Ramos (cell line): ENCODE measurements around the gene ABI3BP.

Experiments used
- in situ Hi-C: fragments of 300-500 bp; cut with MboI; formaldehyde crosslinking; loops from one replicate; pipeline ENCODE4 v1.14.3; 2022; ENCODE audit warnings: low sequenced_read_pairs; ENCODE audit not compliant: unreplicated experiment

ABI3BP gene

DNA sequence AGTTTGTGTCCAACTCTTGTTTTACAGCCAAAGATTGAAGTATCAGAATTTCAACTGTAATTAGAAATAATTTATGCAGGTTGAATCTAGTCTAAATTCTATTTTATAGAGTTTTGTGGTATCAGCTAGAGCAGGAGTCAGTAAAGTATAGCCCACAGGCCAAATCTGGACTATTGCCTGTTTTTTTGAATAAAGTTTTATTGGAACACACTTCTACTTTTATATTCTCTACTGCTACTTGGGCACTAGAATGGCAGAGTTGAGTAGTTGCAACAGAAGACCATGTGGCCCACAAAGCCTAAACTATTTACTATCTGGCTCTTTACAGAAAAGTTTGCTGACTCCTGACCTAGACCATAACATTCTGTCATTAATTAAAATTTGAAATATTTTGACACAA, 247.6 kb downstream of the ABI3BP start:
- in situ Hi-C loops, result no loop called here

DNA sequence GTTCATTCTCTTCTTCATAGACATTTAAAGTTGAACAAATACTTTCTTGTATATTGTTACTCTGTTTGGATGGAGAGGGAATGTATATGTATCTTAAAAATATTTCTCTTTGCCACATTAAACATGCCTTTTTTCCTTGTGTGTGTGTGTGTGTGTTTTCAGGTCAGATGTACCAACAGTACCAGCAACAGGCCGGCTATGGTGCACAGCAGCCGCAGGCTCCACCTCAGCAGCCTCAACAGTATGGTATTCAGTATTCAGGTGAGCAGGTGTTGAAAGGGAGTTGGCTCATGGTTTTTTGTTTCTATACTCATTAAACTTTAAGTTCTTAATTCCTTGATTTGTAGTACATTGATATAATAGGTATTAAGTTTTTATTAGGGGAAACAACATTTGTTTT, 248.6 kb downstream of the ABI3BP start:
- in situ Hi-C loops, result no loop called here

GRCh38 chr3:100743535-100743934, 249.7 kb downstream of the ABI3BP start:
- in situ Hi-C loops, result no loop called here

- in situ Hi-C loops, result no loop called here
Measured at GRCh38 chr3:100740207-100740606, 253.0 kb downstream of the ABI3BP start.

DNA sequence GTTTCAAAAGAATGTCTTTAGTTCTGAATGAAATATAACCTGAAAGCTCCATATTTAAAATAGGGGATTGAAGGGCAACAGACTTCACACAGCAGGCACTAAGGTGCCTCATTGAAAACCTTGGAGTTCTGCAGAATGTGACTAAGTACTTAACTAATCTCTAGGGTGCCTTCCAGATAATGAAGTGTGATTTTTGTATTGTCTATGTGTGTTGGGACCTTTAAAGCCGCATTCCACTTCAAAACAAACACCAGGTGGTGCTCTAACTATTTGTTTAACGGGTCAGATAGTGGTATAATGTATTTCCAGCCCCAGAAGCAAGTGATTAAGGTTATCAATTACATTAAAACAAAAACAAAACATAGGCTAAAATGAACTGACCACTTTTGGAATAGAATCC, 255.9 kb downstream of the ABI3BP start:
- in situ Hi-C loops, result no loop called here

DNA sequence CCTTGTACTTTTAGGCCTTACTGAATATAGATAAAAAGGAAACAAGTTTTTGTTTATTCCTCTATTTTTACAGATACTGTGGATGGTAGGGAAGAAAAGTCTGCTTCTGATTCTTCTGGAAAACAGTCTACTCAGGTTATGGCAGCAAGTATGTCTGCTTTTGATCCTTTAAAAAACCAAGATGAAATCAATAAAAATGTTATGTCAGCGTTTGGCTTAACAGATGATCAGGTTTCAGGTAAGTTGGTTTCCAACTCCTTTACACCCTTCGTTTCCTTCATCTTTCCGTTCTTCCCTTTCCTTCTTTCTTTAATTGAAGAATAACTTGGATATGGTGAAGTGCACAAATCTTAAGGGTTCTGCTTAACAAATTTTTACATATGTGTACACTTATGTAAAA, 260.8 kb downstream of the ABI3BP start:
- in situ Hi-C loops, result no loop called here

DNA sequence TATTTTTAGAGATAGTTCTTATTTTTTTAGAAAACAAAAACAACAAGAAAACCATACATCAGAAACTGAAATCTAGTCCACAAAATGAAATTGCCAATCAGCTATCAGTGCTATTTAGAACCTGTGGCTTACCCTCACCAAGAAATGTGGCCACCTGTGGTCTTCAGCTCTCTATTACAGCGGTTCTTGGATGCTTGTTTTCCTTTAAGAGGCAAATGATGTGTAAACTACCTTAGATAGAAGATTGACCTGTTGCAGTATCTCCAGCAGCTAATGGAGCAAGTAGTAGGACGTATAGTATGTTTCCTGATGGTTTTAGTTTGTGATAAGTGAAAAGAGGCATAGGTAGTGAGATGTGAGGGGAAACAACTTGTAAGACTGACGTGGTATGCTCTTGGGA, 262.7 kb downstream of the ABI3BP start:
- in situ Hi-C loops, result no loop called here

- in situ Hi-C loops, result no loop called here
Measured at GRCh38 chr3:100726706-100727105, 266.5 kb downstream of the ABI3BP start.

DNA sequence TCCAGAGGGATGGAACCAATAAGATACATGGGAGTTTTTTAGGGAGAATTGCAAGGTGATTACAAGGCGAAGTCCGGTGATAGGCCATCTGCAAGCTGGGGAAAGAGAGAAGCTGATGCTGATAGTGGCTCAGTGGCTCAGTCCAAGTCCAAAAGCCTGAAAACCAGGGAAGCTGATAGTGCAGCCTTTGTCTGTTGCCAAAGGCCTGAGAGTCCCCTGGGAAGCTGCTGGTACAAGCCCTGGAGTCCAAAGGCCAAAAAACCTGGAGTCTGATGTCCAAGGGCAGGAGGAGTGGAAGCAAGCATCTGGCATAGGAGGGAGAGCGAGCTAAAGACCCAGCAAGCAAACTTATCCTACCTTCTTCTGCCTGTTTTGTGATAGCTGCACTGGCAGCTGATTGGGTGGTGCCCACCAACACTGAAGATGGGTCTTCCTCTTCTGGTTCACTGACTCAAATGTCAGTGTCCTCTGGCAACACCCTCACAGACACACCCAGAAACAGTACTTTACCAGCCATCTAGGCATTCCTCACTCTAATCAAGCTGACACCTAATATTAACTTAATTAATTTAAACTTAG, 267.2 kb downstream of the ABI3BP start:
- in situ Hi-C loops, result no loop called here

DNA sequence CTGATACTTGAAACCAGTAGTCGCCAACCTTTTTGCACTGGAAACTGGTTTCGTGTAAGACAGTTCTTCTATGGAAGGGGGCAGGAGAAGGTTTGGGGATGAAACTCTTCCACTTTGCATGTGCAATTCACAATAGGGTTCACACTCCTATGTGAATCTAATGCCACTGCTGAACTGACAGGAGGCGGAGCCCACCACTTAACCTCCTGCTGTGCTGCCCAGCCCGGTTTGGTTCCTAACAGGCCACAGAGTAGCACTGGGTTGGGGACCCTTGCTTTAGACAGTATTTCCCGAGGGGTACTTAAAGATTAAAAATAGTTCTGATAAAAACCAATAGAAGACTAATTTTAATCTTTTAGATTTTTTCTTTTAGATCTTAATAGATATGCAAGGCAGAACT, 272.8 kb downstream of the ABI3BP start:
- in situ Hi-C loops, result no loop called here

DNA sequence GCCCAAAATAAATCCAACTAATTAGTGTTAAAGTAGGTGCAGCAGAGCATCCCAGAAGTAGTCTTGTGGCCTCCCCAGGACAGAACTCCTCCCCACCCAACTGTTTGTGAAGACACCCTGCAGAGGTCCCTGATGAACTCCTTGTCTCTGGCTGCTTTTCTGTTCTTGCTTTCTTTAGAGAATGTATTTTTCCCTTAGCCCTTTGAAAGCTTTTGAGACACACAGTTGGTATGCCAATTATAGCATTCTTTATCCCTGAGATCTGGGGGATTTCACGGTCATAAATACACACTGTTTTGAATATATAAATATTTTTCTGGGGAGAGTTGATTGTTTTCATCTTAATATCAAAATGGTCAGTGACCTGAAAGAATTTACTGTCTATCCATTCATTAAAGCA, 274.1 kb downstream of the ABI3BP start:
- in situ Hi-C loops, result no loop called here

DNA sequence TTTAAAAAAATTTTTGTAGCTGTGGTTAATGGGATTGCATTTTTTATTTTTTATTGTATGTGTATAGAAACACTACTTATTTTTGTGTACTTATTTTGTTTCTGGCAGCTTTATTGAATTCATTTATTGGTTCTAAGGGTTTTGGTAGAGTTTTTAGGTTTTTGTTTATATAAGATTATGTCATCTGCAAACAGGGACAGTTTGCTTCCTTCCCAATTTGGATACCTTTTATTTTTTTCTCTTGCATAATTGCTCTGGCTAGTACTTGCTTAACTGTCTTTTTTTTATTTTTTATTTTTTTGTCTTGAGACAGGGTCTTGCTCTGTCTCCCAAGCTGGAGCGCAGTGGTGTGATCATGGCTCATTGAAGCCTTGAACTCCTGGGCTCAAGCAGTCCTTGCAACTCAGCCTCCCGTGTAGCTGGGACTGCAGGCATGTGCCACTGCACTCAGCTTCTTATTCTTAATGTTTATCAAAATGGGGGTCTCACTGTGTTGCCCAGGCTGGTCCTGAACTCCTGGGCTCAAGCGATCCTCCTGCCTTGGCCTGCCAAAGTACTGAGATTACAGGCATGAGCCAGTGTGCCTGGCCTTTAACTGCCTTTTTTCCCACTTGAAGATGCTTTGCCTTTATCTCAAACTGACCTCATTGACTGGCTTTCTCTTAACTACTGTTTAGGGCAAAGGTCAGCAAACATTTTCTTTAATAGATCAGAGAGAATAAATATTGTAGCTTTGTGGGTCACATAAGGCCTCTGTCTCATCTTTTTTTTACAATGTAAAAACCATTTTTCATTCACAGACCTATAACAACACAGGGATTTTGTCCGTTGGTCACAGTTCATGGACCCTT, 275.4 kb downstream of the ABI3BP start:
- in situ Hi-C loops, result no loop called here

DNA sequence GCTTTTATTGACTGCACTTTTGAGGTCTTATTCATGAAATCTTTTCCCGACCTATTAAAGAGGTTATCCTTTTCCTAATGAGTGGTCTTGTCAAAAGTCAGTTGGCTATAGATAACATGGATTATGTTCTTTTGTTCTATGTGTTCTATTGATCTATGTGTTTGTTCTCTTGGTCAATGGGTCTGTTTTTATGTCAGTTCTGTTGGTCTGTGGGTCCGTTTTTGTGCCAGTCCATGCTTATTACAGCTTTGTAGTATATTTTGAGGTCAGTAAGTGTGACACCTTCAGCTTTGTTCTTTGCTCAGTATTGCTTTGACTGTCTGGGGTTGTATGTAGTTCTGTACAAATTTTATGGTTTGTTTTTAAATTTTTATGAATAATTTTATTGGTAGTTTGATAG, 276.2 kb downstream of the ABI3BP start:
- in situ Hi-C loops, result no loop called here

- in situ Hi-C loops, result no loop called here
Measured at GRCh38 chr3:100715176-100715575, 278.0 kb downstream of the ABI3BP start.

GRCh38 chr3:100710261-100710968, 282.8 kb downstream of the ABI3BP start:
- in situ Hi-C loops, result no loop called here

DNA sequence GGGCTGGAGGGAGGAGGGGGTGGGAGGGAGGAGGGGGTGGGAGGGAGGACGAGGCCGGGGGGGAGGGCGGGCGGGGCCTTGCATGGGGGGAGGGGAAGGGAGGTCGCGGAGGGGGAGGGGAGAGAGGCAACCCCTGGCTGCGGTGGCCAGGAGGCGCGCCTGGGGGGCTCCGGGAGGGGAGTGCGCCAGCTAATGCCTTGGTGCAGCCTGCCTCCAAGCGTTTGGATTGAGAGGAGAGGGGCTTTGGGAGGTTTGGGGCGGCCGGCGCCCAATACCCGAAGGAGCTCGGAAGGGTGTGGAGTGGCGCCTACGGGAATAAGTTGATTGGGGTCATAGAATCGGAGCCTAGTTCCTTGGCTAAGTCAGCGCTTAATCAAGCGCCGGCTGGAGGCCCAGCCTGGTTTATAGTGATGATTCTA, 283.4 kb downstream of the ABI3BP start:
- in situ Hi-C loops, result no loop called here

DNA sequence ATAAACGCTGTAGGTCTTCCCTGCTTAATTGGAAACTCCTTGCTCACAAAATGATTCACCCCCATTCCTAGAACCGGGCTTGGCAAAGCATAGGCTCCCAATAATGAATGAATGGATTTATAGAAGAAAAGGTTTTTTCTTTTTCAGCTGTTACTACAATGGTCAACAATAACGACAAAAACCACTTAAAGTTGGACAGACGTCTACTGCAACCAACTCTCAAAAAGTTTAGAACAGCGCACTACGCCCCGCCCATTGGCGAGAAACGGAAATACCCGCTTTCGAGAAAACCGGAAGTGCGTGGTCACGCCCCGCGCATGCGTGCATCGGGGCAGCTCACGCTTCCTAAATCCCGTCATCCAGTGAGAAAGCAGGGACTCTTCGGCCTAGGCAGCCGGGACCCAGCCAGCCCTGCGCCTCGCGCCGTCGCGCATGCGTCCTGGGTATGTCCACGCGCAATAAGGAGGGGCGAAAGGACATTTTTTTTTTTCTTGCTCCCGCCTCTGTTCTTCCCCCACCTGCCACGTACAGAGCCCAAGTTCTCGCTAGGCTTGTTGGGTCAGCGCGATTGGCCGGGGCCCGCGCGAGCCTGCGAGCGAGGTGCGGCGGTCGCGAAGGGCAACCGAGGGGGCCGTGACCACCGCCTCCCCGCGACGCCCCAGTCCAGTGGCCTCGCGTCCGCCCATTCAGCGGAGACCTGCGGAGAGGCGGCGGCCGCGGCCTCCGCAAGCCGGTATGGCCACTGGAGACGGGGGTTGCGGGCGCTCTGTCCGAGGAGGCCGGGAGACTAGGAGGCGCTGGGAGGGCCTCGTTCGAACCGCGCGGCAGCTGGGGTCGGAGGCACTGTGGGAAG, 284.0 kb downstream of the ABI3BP start, which contains the start of gene TFG:
TSS of gene TFG (plus strand) at position 506 of the 853 bp plus-strand sequence. CDS start 4,192 bp downstream, outside the sequence.
- in situ Hi-C loops, result no loop called here

- in situ Hi-C loops, result no loop called here
Measured at GRCh38 chr3:100708644-100708988, 284.6 kb downstream of the ABI3BP start.

DNA sequence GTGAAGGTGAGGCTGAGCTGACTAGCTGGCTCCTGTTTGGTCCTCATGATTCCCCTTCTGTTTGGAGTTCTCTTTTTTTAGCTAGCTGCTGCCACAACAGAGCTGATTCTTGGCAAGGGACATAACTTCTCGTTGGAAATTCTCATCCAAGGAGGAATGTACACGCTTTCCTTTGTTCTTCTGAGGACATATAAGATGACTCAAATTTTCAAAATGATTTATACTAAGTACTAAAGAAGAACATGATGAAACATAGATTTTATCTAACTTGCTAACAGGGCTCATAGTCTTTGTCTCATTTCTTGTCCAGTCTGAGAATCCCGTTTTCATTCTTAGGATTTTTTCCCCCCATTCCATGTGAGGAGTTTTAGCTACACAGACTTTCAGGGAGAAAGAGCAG, 286.9 kb downstream of the ABI3BP start:
- in situ Hi-C loops, result no loop called here

- in situ Hi-C loops, result no loop called here
Measured at GRCh38 chr3:100703865-100704264, 289.4 kb downstream of the ABI3BP start.
